ENCODE measurements around the gene DPP6.

The DPP6 gene

GRCh38 chr7:154684666-154685563, 632.7 kb downstream of the DPP6 start:
- H3K36me3 ChIP-seq (ENCODE audit: control insufficient read depth, insufficient read depth, low read length), result no peaks in the 10 kb centered on the region
- H3K4me3 ChIP-seq (replicated peaks; ENCODE audit: low read depth, low read length), result no peak overlapping the region
- no peak for DNase-seq (ENCODE audit: extremely low read depth, insufficient read length)
- no peaks in the 10 kb centered on the region for H3K27me3 ChIP-seq (replicated peaks; ENCODE audit: control insufficient read depth, insufficient read depth, low read length)
- no peak for TF ChIP-seq CTCF (IDR thresholded peaks at IDR 0.05; ENCODE audit: insufficient read depth, low read length, poor library complexity, severe bottlenecking)

- DNase-seq (ENCODE audit: extremely low read depth, insufficient read length), result no peak
- no peak for TF ChIP-seq CTCF (IDR thresholded peaks at IDR 0.05; ENCODE audit: insufficient read depth, low read length, poor library complexity, severe bottlenecking)
- Histone ChIP-seq H3K4me3 (replicated peaks; ENCODE audit: low read depth, low read length) (no peak overlapping the region), H3K27me3 (replicated peaks; ENCODE audit: control insufficient read depth, insufficient read depth, low read length) (no peaks in the 10 kb centered on the region), H3K36me3 (ENCODE audit: control insufficient read depth, insufficient read depth, low read length) (no peaks in the 10 kb centered on the region)
Measured at GRCh38 chr7:154685564-154685901, 633.3 kb downstream of the DPP6 start.

GRCh38 chr7:154686305-154686704, 634.1 kb downstream of the DPP6 start:
- no peak for TF ChIP-seq CTCF (IDR thresholded peaks at IDR 0.05; ENCODE audit: insufficient read depth, low read length, poor library complexity, severe bottlenecking)
- Histone ChIP-seq H3K36me3 (ENCODE audit: control insufficient read depth, insufficient read depth, low read length) (no peaks in the 10 kb centered on the region), H3K27me3 (replicated peaks; ENCODE audit: control insufficient read depth, insufficient read depth, low read length) (no peaks in the 10 kb centered on the region), H3K4me3 (replicated peaks; ENCODE audit: low read depth, low read length) (no peak overlapping the region)
- no peak for DNase-seq (ENCODE audit: extremely low read depth, insufficient read length)

- Histone ChIP-seq H3K27me3 (replicated peaks; ENCODE audit: control insufficient read depth, insufficient read depth, low read length) (no peaks in the 10 kb centered on the region), H3K36me3 (ENCODE audit: control insufficient read depth, insufficient read depth, low read length) (no peaks in the 10 kb centered on the region), H3K4me3 (replicated peaks; ENCODE audit: low read depth, low read length) (no peak overlapping the region)
- no peak for TF ChIP-seq CTCF (IDR thresholded peaks at IDR 0.05; ENCODE audit: insufficient read depth, low read length, poor library complexity, severe bottlenecking)
- DNase-seq (ENCODE audit: extremely low read depth, insufficient read length), result no peak
Measured at GRCh38 chr7:154688952-154689351, 636.8 kb downstream of the DPP6 start.

GRCh38 chr7:154690411-154690810, 638.2 kb downstream of the DPP6 start:
- TF ChIP-seq CTCF (IDR thresholded peaks at IDR 0.05; ENCODE audit: insufficient read depth, low read length, poor library complexity, severe bottlenecking), result no peak
- Histone ChIP-seq H3K27me3 (replicated peaks; ENCODE audit: control insufficient read depth, insufficient read depth, low read length) (no peaks in the 10 kb centered on the region), H3K4me3 (replicated peaks; ENCODE audit: low read depth, low read length) (no peak overlapping the region), H3K36me3 (ENCODE audit: control insufficient read depth, insufficient read depth, low read length) (no peaks in the 10 kb centered on the region)
- DNase-seq (ENCODE audit: extremely low read depth, insufficient read length), result no peak

Data from GM06990 (cell line).